ENCODE data around the gene EIF2B5.

DNA sequence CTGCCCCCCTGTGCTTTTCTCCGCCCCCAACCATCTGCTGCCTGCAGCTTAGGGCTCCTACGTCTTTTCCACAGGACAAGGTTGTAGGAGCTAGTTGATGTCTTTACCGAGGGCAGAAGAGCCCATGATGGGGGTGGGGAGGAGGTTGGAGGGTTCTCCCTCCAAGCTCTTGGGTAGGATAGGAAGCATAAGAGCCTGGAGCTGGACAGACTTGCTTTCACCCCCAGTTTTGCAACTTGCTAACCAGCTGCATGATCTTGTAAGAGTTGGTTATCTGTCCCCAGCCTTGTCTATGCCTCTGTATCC lies 51.7 kb downstream of the EIF2B5 start:
- TF ChIP-seq CTCF (IDR thresholded peaks at IDR 0.05 in 4 of 5, conservative IDR thresholded peaks at IDR 0.05 in 1 of 5) (no peak), POLR2A (IDR thresholded peaks at IDR 0.05) (no peak)
